NCI-H187 (cell line): ENCODE results near the gene INO80.

Experiments
- DNase-seq, 2 experiments: peaks; one replicate each; lab custom pipeline; 2025; lab: John Stamatoyannopoulos, UW

INO80 gene

GRCh38 chr15:40929660-40930429, 186.2 kb downstream of the INO80 start:
- DNase-seq: no peak
